NCI-H1930 (cell line): Measurements from ENCODE around the gene ADAMTSL3.
"Not testable (repeated sequence)": the region's sequence is repeated elsewhere in the genome, so short reads cannot be mapped to it uniquely, and the experiment has no call there.

Experiments used
- DNase-seq, 2 experiments: peaks; one replicate each; lab custom pipeline; 2025; lab: John Stamatoyannopoulos, UW

ADAMTSL3 gene

GRCh38 chr15:84033793-84034553 lies 380.1 kb downstream of the ADAMTSL3 start:
- DNase-seq = no peak

DNA sequence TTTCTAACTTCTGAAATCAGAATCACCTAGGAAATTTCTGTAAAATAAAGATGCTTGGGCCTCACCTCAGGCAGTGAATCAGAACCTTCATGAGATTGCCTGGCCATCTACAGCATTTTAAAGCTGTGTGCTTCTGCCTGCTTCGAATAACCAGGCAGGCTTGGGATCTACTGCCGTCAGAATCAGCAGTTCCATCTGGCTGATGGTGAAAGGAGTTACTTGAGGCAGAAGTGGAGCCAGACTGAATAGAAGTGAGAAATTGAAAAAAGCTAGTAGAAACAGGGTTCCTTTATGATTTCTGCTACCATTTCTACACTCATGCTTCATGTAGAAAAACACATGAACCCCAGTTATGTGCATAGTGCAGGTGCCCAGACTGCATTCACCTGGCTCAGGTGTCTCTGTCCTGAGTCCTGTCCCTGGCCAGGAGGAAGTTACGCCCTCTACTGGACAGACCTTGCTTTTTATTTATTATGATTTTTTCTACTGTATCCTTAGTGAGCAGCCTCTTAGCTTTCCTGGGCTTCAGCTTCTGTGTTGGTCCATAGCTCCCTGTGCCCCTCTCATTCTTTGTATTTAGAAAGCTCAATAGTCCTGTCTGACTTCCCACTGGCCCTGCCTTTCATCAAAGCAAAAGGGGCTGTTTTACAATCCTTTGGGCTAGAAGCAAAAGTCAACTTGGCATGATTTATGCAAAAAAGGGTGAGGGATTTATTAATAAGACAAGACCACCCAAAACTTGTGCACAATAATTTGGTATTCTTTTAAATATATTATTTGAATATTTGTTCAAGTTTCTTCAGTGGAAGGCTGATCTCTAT lies 380.9 kb downstream of the ADAMTSL3 start:
- DNase-seq = peak in 1 of 2 experiments; percentile 14

- no peak for DNase-seq
These were observed 381.5 kb downstream of the ADAMTSL3 start for GRCh38 chr15:84035399-84035766.

- no peak for DNase-seq
These were observed 383.4 kb downstream of the ADAMTSL3 start for GRCh38 chr15:84037301-84037700.

DNA sequence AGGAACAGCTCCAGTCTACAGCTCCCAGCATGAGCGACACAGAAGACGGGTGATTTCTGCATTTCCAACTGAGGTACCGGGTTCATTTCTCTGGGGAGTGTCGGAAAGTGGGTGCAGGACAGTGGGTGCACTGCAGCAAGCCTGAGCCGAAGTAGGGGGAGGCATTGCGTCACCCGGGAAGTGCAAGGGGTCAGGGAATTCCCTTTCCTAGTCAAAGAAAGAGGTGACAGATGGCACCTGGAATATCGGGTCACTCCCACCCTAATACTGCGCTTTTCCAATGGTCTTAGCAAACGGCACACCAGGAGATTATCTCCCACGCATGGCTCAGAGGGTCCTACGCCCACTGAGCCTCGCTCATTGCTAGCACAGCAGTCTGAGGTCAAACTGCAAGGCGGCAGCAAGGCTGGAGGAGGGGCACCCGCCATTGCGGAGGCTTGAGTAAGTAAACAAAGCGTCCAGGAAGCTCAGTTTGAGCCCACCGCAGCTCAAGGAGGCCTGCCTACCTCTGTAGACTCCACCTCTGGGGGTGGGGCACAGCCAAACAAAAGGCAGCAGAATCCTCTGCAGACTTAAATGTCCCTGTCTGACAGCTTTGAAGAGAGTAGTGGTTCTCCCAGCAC lies 388.6 kb downstream of the ADAMTSL3 start:
- not testable (repeated sequence) for DNase-seq

DNA sequence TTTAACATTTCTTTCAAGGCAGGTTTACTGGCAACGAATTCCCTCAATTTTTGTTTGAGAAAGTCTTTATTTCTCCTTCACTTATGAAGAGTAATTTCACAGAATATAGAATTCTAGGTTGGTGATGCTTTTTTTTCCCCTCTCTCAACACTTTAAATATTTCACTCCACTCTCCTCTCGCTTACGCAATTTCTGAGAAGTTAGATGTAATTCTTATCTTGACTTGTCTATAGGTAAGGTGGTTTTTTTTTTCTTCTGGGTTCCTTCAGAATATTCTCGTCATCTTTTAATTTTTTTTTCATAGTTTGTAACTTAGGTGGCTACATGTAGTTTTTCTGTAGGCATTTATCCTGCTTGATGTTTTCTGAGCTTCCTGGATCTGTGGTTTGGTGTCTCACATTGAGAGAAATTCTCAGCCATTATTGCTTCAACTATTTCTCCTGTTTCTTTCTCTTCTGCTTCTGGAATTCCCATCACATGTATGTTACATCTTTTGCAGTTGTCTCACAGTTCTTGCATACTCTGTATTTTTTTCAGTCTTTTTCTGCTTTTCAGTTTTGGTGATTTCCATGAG lies 392.2 kb downstream of the ADAMTSL3 start:
- DNase-seq = no peak

GRCh38 chr15:84049480-84049879 lies 395.6 kb downstream of the ADAMTSL3 start:
- not testable (repeated sequence) for DNase-seq

GRCh38 chr15:84050076-84050475 lies 396.2 kb downstream of the ADAMTSL3 start:
- DNase-seq = no peak

DNA sequence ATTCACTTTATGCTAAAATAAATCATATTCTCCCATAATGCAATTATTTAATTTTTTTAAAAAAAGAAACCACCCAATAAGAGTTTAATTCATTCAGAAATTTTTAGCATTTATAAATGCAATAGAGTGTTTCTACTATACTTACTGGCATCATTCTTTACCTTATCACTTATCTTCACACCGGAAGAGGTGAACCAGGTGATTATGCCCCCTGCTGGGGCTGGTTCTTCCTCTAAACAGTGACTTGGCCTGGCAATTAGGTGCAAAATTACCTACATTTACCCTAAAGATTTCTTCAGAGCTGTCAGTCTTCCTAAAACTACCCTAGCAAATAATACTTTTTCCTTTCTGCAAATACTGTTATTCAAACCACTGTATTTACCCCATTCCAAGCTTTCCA lies 397.2 kb downstream of the ADAMTSL3 start:
- not testable (repeated sequence) for DNase-seq

DNA sequence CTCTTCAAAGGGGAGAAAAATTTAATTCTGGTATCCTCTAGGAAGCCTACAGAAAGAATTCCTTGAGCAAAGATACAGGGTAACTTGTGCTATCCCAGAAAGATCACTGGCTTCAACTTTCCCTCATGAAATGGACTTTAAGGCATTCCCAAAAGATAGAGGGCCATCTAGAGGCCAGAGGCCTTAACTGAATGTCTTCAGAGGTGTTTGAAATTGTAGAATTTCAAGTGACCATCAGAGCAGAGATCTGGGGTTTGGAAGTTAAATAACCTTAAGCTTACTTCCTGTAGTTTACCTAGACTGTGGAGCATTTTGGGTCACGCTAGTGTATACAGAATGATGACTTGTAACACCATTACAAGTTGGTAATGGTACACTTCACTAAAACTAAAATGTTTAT lies 400.6 kb downstream of the ADAMTSL3 start:
- not testable (repeated sequence) for DNase-seq

DNA sequence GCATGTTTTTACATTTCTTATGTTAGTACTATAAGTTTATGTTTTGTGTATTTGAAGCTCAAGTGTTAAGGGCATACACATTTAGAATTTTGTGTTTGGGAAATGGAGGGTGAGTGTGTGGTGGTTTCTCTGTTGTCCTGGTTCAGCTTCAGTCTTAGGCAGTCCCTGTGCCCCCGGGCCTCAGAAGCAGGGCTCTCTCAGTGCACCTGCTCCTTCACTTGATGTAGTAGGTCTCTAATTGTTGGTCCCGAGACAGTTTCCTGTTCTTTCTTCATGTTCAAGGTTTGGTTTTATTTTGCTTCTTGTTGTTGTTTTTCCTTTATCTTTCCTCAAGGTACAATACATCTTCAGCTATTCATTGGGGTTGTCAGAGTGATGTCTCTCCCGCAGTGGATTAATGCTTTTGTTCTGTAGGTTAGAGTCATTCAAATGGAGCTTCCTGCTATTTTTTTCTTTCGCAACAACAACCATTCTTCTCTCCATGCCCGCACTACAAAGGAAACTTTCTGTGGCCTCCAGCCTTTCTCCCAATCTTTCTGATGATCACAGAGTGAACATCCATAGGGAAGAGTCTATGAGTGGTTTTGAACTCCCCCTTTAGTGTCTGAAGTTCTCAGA lies 403.9 kb downstream of the ADAMTSL3 start:
- no peak for DNase-seq

DNA sequence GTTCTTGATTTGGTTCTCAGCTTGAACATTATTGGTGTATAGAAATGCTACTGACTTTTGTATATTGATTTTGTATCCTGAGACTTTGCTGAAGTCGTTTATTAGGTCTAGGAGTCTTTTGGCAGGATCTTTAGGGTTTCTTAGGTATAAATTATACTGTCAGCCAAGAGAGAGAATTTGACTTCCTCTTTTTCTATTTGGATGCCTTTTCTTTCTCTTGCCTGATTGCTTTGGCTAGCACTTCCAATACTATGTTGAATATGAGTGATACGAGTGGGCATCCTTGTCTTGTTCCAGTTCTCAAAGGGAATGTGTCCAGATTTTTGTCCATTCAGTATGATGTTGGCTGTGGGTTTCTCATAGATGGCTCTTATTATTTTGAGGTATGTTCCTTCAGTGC lies 409.8 kb downstream of the ADAMTSL3 start:
- not testable (repeated sequence) for DNase-seq

GRCh38 chr15:84068674-84069073 lies 414.8 kb downstream of the ADAMTSL3 start:
- not testable (repeated sequence) for DNase-seq

- DNase-seq = not testable (repeated sequence)
These were observed 424.1 kb downstream of the ADAMTSL3 start for GRCh38 chr15:84078038-84078437.

GRCh38 chr15:84079325-84079884 lies 425.5 kb downstream of the ADAMTSL3 start:
- DNase-seq = peak; percentile 4

- DNase-seq = peak; percentile 34 to 36
These were observed 426.2 kb downstream of the ADAMTSL3 start for GRCh38 chr15:84079885-84080777.

GRCh38 chr15:84080778-84081084 lies 426.8 kb downstream of the ADAMTSL3 start:
- not testable (repeated sequence) for DNase-seq

DNA sequence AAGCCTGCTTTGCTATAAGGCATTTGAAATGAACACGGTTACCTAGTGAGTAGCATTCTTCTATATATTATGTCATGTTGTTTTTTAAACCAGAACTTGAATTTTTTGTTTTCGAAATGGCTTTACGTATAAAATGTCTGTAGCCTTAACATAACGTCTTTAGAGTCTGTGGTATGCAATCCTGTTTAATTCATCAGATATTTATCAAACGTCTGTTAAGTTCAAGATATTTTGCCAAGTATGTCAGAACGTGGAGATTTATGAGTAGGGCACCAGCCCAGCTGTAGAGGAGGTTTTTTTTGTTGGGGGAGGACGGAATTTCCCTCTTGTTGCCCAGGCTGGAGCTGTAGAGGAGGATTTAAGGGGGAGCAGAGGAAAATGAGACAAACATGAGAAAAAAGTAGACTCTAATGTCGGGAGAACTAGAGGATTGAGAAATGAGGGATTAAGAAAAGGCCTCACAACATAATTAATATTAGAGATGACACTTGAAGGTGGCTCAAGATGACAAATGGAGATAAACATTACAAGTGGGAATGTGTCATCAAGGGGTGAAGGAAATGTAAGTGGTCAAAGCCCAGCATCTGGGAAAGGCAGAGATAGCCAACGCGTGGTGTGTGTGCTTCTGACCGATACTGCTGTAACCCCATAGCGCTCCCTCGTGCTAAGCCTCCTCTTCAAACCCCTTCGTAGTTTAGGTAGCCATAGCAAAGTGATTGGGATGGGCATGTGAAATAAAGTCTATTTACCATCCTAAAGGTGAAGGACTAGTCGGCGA lies 427.7 kb downstream of the ADAMTSL3 start:
- no peak for DNase-seq

- DNase-seq = no peak
These were observed 428.8 kb downstream of the ADAMTSL3 start for GRCh38 chr15:84082739-84083138.

GRCh38 chr15:84086071-84086470 lies 432.1 kb downstream of the ADAMTSL3 start:
- not testable (repeated sequence) for DNase-seq
